Cardiac muscle cell (in vitro differentiated cells and primary cell): ENCODE results near the gene C17orf114. TPM values are rescaled to one million over a fixed set of nuclear protein-coding genes. Genes with fewer than 3 reads are reported as not detected.

Source experiments
- DNase-seq, 2 donors: peaks; one replicate each; pipeline versions ENCODE4 v3.0.0 to v3.0.0-alpha.2; 2010 to 2017; ENCODE audit warnings: low read depth in 1 of 2, low spot score in 1 of 2
- H3K27ac ChIP-seq: fragments of 200-600 bp; sonication (generic); 2 replicates; pipeline ENCODE4 v1.5.1; 2016
- H3K27me3 ChIP-seq: fragments of 200-600 bp; sonication (generic); 2 replicates; pipeline ENCODE4 v1.6.0; 2016; ENCODE audit warnings: control low read depth
- H3K36me3 ChIP-seq: fragments of 200-600 bp; sonication (generic); 2 replicates; pipeline ENCODE4 v1.5.1; 2016; ENCODE audit warnings: control low read depth
- H3K4me1 ChIP-seq: fragments of 200-600 bp; sonication (generic); 2 replicates; pipeline ENCODE4 v1.8.1; 2017; ENCODE audit warnings: low read depth, mild to moderate bottlenecking, mixed run types
- H3K4me3 ChIP-seq: fragments of 200-600 bp; sonication (generic); 2 replicates; pipeline ENCODE4 v1.5.1; 2016; ENCODE audit warnings: mild to moderate bottlenecking
- H3K9me3 ChIP-seq: fragments of 200-600 bp; sonication (generic); 2 replicates; pipeline ENCODE4 v1.5.1; 2017; ENCODE audit warnings: low read depth, mild to moderate bottlenecking, control low read depth
- polyA plus RNA-seq: library from polyadenylated mRNA; unstranded; fragments of >200 nt; fragmentation: Nextera tagmentation; extraction: Ambion mirVana; gene quantifications from 2 replicates; pipeline ENCODE4 v1.2.1, GENCODE V29; 2016
- total RNA-seq: library from RNA; depleted of rRNA; stranded (reverse); fragments of >200 nt; gene quantifications from 2 replicates; pipeline ENCODE4 v1.2.3, GENCODE V29; 2016
- TF ChIP-seq, protein P1 (sequence below): IDR thresholded peaks from 2 replicates; pipeline ENCODE4 v1.5.1; 2012; ENCODE audit warnings: low read depth, mild to moderate bottlenecking, low read length

Gene C17orf114

DNA sequence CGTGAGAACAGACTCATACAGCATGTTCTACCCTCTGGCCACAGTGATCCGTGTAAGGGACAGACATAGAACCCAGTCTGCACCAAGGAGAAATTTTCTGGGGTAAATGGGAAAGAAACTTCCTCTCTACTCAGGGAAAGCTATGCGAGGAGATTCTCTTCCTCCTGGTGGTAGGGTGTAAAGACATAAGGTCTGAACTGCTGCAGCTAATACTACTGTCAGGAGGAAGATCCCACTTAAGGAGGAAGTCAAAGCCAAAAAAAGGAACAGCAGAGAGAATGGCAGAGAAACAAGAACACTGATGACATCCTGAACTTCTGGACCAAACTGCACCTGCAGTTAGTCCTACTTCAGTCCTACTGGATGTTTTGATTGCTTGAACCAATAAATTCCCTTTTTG, 37.5 kb downstream of the C17orf114 start:
- no peaks in the 10 kb centered on the region for H3K36me3 ChIP-seq
- no peaks in the 10 kb centered on the region for H3K27me3 ChIP-seq

DNA sequence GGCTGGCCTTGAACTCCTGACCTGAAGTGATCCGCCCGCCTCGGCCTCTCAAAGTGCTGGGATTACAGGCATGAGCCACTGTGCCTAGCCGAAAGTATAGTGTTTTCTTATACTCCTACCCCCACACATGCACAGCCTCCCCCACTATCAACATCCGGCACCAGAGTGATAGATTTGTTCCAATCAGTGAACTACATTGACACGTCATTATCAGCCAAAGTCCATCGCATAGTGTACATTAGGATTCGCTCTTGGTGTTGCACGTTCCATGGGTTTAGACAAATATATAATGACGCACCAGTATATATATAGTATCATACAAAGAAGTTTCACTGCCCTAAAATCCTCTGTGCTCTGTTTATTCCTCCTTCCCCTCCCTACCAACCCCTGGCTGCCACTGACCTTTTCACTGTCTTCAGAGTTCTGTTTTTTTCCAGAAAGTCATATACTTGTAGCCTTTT, 42.3 kb downstream of the C17orf114 start:
- Histone ChIP-seq H3K36me3 (no peaks in the 10 kb centered on the region), H3K4me1 (no peaks in the 10 kb centered on the region), H3K9me3 (no peaks in the 10 kb centered on the region), H3K27me3 (peaks cover 15% of the 10 kb centered on the region), H3K4me3 (no peak overlapping the region), H3K27ac (no peak overlapping the region)
- TF ChIP-seq, protein P1, sequence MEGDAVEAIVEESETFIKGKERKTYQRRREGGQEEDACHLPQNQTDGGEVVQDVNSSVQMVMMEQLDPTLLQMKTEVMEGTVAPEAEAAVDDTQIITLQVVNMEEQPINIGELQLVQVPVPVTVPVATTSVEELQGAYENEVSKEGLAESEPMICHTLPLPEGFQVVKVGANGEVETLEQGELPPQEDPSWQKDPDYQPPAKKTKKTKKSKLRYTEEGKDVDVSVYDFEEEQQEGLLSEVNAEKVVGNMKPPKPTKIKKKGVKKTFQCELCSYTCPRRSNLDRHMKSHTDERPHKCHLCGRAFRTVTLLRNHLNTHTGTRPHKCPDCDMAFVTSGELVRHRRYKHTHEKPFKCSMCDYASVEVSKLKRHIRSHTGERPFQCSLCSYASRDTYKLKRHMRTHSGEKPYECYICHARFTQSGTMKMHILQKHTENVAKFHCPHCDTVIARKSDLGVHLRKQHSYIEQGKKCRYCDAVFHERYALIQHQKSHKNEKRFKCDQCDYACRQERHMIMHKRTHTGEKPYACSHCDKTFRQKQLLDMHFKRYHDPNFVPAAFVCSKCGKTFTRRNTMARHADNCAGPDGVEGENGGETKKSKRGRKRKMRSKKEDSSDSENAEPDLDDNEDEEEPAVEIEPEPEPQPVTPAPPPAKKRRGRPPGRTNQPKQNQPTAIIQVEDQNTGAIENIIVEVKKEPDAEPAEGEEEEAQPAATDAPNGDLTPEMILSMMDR: no peak
- no peak for DNase-seq

More for the DNA sequence above, 37.5 kb downstream of the C17orf114 start:
- H3K9me3 ChIP-seq: no peaks in the 10 kb centered on the region
- no peak overlapping the region for H3K4me3 ChIP-seq
- no peak overlapping the region for H3K27ac ChIP-seq
- no peaks in the 10 kb centered on the region for H3K4me1 ChIP-seq
- TF ChIP-seq, protein P1: no peak
- no peak for DNase-seq

DNA sequence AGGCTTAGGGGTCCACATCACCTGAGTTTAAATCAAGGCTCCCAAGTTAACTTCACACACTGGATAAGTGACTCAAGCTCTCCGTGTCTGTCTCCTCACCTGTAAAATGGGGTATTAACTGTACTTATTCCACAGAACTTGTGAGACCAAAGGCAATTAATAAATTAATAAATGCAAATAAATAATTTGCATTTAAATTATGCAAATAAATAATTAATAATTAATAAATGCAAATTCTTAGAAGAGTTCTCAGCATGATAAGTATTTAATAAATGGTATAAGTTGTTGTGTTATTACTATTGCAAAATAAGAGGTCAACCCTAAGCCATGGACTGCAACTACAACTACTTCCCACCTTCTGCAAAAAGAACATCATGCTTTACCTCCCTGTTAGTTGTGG, 48.7 kb downstream of the C17orf114 start:
- Histone ChIP-seq H3K4me3 (no peak overlapping the region), H3K36me3 (no peaks in the 10 kb centered on the region), H3K9me3 (no peaks in the 10 kb centered on the region), H3K4me1 (no peaks in the 10 kb centered on the region), H3K27me3 (peaks cover 28% of the 10 kb centered on the region), H3K27ac (no peak overlapping the region)
- TF ChIP-seq, protein P1: no peak
- DNase-seq: no peak

DNA sequence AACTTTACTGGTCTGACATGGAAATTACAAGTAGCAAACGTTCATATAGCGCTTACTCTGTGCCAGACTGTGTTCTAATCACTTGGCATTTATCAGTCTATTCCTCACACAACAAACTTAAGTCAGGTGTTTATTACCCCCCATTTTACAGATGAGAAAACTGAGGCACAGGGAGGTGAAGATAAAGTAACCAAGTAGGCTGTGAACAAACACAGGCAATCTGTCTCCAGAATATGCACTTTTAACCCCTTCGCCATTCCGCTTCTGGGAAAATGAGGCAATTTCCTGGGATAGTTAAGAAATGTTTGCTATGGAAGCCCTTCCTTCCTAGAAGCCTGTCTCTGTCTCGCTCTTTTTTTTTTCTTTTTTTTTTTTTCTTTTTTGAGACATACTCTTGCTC, 50.2 kb downstream of the C17orf114 start:
- H3K4me3 ChIP-seq: no peak overlapping the region
- H3K9me3 ChIP-seq: no peaks in the 10 kb centered on the region
- H3K27ac ChIP-seq: no peak overlapping the region
- H3K4me1 ChIP-seq: no peaks in the 10 kb centered on the region
- H3K36me3 ChIP-seq: no peaks in the 10 kb centered on the region
- H3K27me3 ChIP-seq: peaks cover 28% of the 10 kb centered on the region
- TF ChIP-seq, protein P1: no peak
- DNase-seq: peak in 1 of 2 donors; percentile 77

Other genes with a start within 250 kb of the C17orf114 start
- 47.4 and 57.1 TPM in 2 replicates for gene MYBBP1A, start 246.9 kb downstream of the C17orf114 start, total RNA-seq
- 51.5 and 69.3 TPM in 2 replicates for gene MYBBP1A, start 246.9 kb downstream of the C17orf114 start, polyA plus RNA-seq
- gene GGT6, start 241.8 kb downstream of the C17orf114 start, total RNA-seq: not detected in 2 replicates
- gene GGT6, start 241.8 kb downstream of the C17orf114 start, polyA plus RNA-seq: not detected in 2 replicates
- gene SMTNL2, start 217.8 kb downstream of the C17orf114 start, total RNA-seq: 176 and 184 TPM in 2 replicates
- 269 TPM in 2 replicates for gene SMTNL2, start 217.8 kb downstream of the C17orf114 start, polyA plus RNA-seq
- 0.71 and 1.1 TPM in 2 replicates for gene ALOX15, start 160.7 kb downstream of the C17orf114 start, total RNA-seq
- 1.5 TPM in 1 of 2 replicates, not detected in the other for gene ALOX15, start 160.7 kb downstream of the C17orf114 start, polyA plus RNA-seq
- gene PELP1, start 98.2 kb downstream of the C17orf114 start, total RNA-seq: 47.3 and 63.2 TPM in 2 replicates
- 52.6 and 77.7 TPM in 2 replicates for gene PELP1, start 98.2 kb downstream of the C17orf114 start, polyA plus RNA-seq
- 14.4 and 17.3 TPM in 2 replicates for gene ARRB2, start 91.7 kb downstream of the C17orf114 start, total RNA-seq
- 23.3 and 33.0 TPM in 2 replicates for gene ARRB2, start 91.7 kb downstream of the C17orf114 start, polyA plus RNA-seq
- 36.8 and 47.7 TPM in 2 replicates for gene MED11, start 70.9 kb downstream of the C17orf114 start, total RNA-seq
- gene MED11, start 70.9 kb downstream of the C17orf114 start, polyA plus RNA-seq: 39.1 and 40.8 TPM in 2 replicates
- not detected in 2 replicates for gene ZMYND15, start 62.5 kb downstream of the C17orf114 start, total RNA-seq
- not detected in 2 replicates for gene ZMYND15, start 62.5 kb downstream of the C17orf114 start, polyA plus RNA-seq
- gene CXCL16, start 62.4 kb downstream of the C17orf114 start, total RNA-seq: 0.60 and 0.66 TPM in 2 replicates
- gene CXCL16, start 62.4 kb downstream of the C17orf114 start, polyA plus RNA-seq: 0.89 and 1.2 TPM in 2 replicates
- gene TM4SF5, start 30.4 kb downstream of the C17orf114 start, total RNA-seq: not detected in 2 replicates
- not detected in 2 replicates for gene TM4SF5, start 30.4 kb downstream of the C17orf114 start, polyA plus RNA-seq
- 0.78 and 2.2 TPM in 2 replicates for gene VMO1, start 16.0 kb downstream of the C17orf114 start, total RNA-seq
- gene VMO1, start 16.0 kb downstream of the C17orf114 start, polyA plus RNA-seq: 1.1 and 1.2 TPM in 2 replicates
- not detected in 2 replicates for gene GLTPD2, start 13.4 kb downstream of the C17orf114 start, total RNA-seq
- gene GLTPD2, start 13.4 kb downstream of the C17orf114 start, polyA plus RNA-seq: 4.1 and 5.4 TPM in 2 replicates
- 136 and 260 TPM in 2 replicates for gene PSMB6, start 6.2 kb downstream of the C17orf114 start, total RNA-seq
- gene PSMB6, start 6.2 kb downstream of the C17orf114 start, polyA plus RNA-seq: 409 and 580 TPM in 2 replicates
- 15.0 and 18.3 TPM in 2 replicates for gene PLD2, start 4.8 kb upstream of the C17orf114 start, total RNA-seq
- gene PLD2, start 4.8 kb upstream of the C17orf114 start, polyA plus RNA-seq: 12.4 and 16.8 TPM in 2 replicates
- gene MINK1, start 31.0 kb upstream of the C17orf114 start, total RNA-seq: 31.3 and 47.7 TPM in 2 replicates
- 27.1 and 35.9 TPM in 2 replicates for gene MINK1, start 31.0 kb upstream of the C17orf114 start, polyA plus RNA-seq
- gene C17orf107, start 97.2 kb upstream of the C17orf114 start, total RNA-seq: 1.7 and 7.4 TPM in 2 replicates
- gene C17orf107, start 97.2 kb upstream of the C17orf114 start, polyA plus RNA-seq: 1.3 and 1.6 TPM in 2 replicates
- gene CHRNE, start 100.8 kb upstream of the C17orf114 start, total RNA-seq: 0.35 and 1.5 TPM in 2 replicates
- gene CHRNE, start 100.8 kb upstream of the C17orf114 start, polyA plus RNA-seq: 0.32 and 1.1 TPM in 2 replicates
- gene GP1BA, start 129.9 kb upstream of the C17orf114 start, total RNA-seq: not detected in 2 replicates
- gene GP1BA, start 129.9 kb upstream of the C17orf114 start, polyA plus RNA-seq: 0.61 and 0.81 TPM in 2 replicates
- 118 and 127 TPM in 2 replicates for gene SLC25A11, start 137.7 kb upstream of the C17orf114 start, total RNA-seq
- 223 and 229 TPM in 2 replicates for gene SLC25A11, start 137.7 kb upstream of the C17orf114 start, polyA plus RNA-seq
- 67.4 and 73.4 TPM in 2 replicates for gene RNF167, start 137.9 kb upstream of the C17orf114 start, total RNA-seq
- gene RNF167, start 137.9 kb upstream of the C17orf114 start, polyA plus RNA-seq: 71.4 and 77.1 TPM in 2 replicates
- 1,337 and 2,688 TPM in 2 replicates for gene PFN1, start 146.2 kb upstream of the C17orf114 start, total RNA-seq
- gene PFN1, start 146.2 kb upstream of the C17orf114 start, polyA plus RNA-seq: 1,185 and 1,476 TPM in 2 replicates
- 595 and 1,068 TPM in 2 replicates for gene ENO3, start 148.8 kb upstream of the C17orf114 start, total RNA-seq
- 955 and 1,853 TPM in 2 replicates for gene ENO3, start 148.8 kb upstream of the C17orf114 start, polyA plus RNA-seq
- gene SPAG7, start 165.5 kb upstream of the C17orf114 start, total RNA-seq: 199 and 227 TPM in 2 replicates
- gene SPAG7, start 165.5 kb upstream of the C17orf114 start, polyA plus RNA-seq: 394 and 399 TPM in 2 replicates
- gene CAMTA2, start 185.3 kb upstream of the C17orf114 start, total RNA-seq: 10.5 and 11.6 TPM in 2 replicates
- gene CAMTA2, start 185.3 kb upstream of the C17orf114 start, polyA plus RNA-seq: 17.8 and 18.3 TPM in 2 replicates
- gene INCA1, start 195.2 kb upstream of the C17orf114 start, total RNA-seq: 1.9 and 6.7 TPM in 2 replicates
- 6.4 and 6.9 TPM in 2 replicates for gene INCA1, start 195.2 kb upstream of the C17orf114 start, polyA plus RNA-seq
- gene KIF1C, start 195.6 kb upstream of the C17orf114 start, total RNA-seq: 57.9 and 65.8 TPM in 2 replicates
- gene KIF1C, start 195.6 kb upstream of the C17orf114 start, polyA plus RNA-seq: 62.9 and 67.1 TPM in 2 replicates
- not detected in 2 replicates for gene SLC52A1, start 233.1 kb upstream of the C17orf114 start, total RNA-seq
- 0.16 TPM in 1 of 2 replicates, not detected in the other for gene SLC52A1, start 233.1 kb upstream of the C17orf114 start, polyA plus RNA-seq